H9 (cell line): ENCODE measurements around the gene VEZF1. TPM values are rescaled to one million over a fixed set of nuclear protein-coding genes. Genes with fewer than 3 reads are reported as not detected.

ENCODE experiments used
- DNase-seq: peaks from one replicate; pipeline ENCODE4 v3.0.0-alpha.2; 2017
- H2AFZ ChIP-seq: one replicate; pipeline ENCODE4 v1.6.1; 2013; ENCODE audit warnings: mild to moderate bottlenecking, low read length, control low read depth, moderate library complexity
- H2AK5ac ChIP-seq: 2 replicates; pipeline ENCODE4 v1.6.1; 2013; ENCODE audit warnings: low read length, control low read depth, mixed read lengths; ENCODE audit not compliant: insufficient read length
- H2BK120ac ChIP-seq: one replicate; pipeline ENCODE4 v1.6.1; 2013; ENCODE audit warnings: low read depth, mild to moderate bottlenecking, low read length, control low read depth, inconsistent platforms; ENCODE audit not compliant: poor library complexity, severe bottlenecking
- H2BK12ac ChIP-seq: 2 replicates; pipeline ENCODE4 v1.6.1; 2013; ENCODE audit warnings: low read length, control low read depth, mixed read lengths, low read depth; ENCODE audit not compliant: insufficient read length
- H2BK15ac ChIP-seq: 2 replicates; pipeline ENCODE4 v1.6.1; 2013; ENCODE audit warnings: low read depth, low read length, control low read depth
- H2BK20ac ChIP-seq: one replicate; pipeline ENCODE4 v1.6.1; 2013; ENCODE audit warnings: low read depth, mild to moderate bottlenecking, low read length, control low read depth, inconsistent platforms; ENCODE audit not compliant: poor library complexity, severe bottlenecking
- H2BK5ac ChIP-seq: 2 replicates; pipeline ENCODE4 v1.6.1; 2013; ENCODE audit warnings: low read length, control low read depth, mixed read lengths; ENCODE audit not compliant: insufficient read length
- H3K14ac ChIP-seq: 2 replicates; pipeline ENCODE4 v1.6.1; 2013; ENCODE audit warnings: low read length, control low read depth; ENCODE audit not compliant: insufficient read depth
- H3K18ac ChIP-seq: 2 replicates; pipeline ENCODE4 v1.6.1; 2013; ENCODE audit warnings: low read depth, mild to moderate bottlenecking, mixed read lengths, low read length, control low read depth; ENCODE audit not compliant: insufficient read length
- H3K23ac ChIP-seq: 2 replicates; pipeline ENCODE4 v1.6.1; 2013; ENCODE audit warnings: low read length, control low read depth, mixed read lengths, low read depth; ENCODE audit not compliant: insufficient read length
- H3K23me2 ChIP-seq: 2 replicates; pipeline ENCODE4 v1.6.1; 2013; ENCODE audit warnings: low read depth, mild to moderate bottlenecking, mixed read lengths, low read length, control low read depth; ENCODE audit not compliant: insufficient read length, poor library complexity, severe bottlenecking
- H3K27ac ChIP-seq: 2 replicates; pipeline ENCODE4 v1.5.1; 2013; ENCODE audit warnings: low read length, control low read depth, mixed read lengths, low read depth; ENCODE audit not compliant: insufficient read length
- H3K27me3 ChIP-seq: 2 replicates; pipeline ENCODE4 v1.6.1; 2013; ENCODE audit warnings: low read length, control low read depth, inconsistent platforms; ENCODE audit not compliant: insufficient read depth
- H3K4ac ChIP-seq: 2 replicates; pipeline ENCODE4 v1.6.1; 2013; ENCODE audit warnings: low read depth, mild to moderate bottlenecking, control low read depth, inconsistent platforms, low read length, moderate library complexity
- H3K4me1 ChIP-seq: 2 replicates; pipeline ENCODE4 v1.6.1; 2013; ENCODE audit warnings: low read length, control low read depth, inconsistent platforms; ENCODE audit not compliant: insufficient read depth
- H3K4me2 ChIP-seq: 2 replicates; pipeline ENCODE4 v1.6.1; 2013; ENCODE audit warnings: low read length, control low read depth, mixed read lengths; ENCODE audit not compliant: insufficient read length, insufficient read depth
- H3K56ac ChIP-seq: 2 replicates; pipeline ENCODE4 v1.6.1; 2013; ENCODE audit warnings: low read depth, mild to moderate bottlenecking, mixed read lengths, low read length, control low read depth; ENCODE audit not compliant: insufficient read length
- H3K79me1 ChIP-seq: 2 replicates; pipeline ENCODE4 v1.6.1; 2013; ENCODE audit warnings: low read depth, mild to moderate bottlenecking, moderate library complexity, low read length, control low read depth, inconsistent platforms; ENCODE audit not compliant: insufficient read depth, poor library complexity, severe bottlenecking
- H3K79me2 ChIP-seq: 2 replicates; pipeline ENCODE4 v1.6.1; 2013; ENCODE audit warnings: low read length, control low read depth, inconsistent platforms; ENCODE audit not compliant: insufficient read depth
- H3K9ac ChIP-seq: 2 replicates; pipeline ENCODE4 v1.6.1; 2013; ENCODE audit warnings: low read length, control low read depth, mixed read lengths; ENCODE audit not compliant: insufficient read length; ENCODE audit errors: extremely low read depth
- H3K9me3 ChIP-seq: one replicate; pipeline ENCODE4 v1.6.1; 2013; ENCODE audit warnings: low read depth, low read length, inconsistent platforms; ENCODE audit not compliant: control insufficient read depth
- H3T11ph ChIP-seq: one replicate; pipeline ENCODE4 v1.6.1; 2013; ENCODE audit warnings: mild to moderate bottlenecking, low read length, control low read depth, inconsistent platforms
- H4K20me1 ChIP-seq: one replicate; pipeline ENCODE4 v1.6.1; 2013; ENCODE audit not compliant: control insufficient read depth, insufficient read length, insufficient read depth
- H4K5ac ChIP-seq: 2 replicates; pipeline ENCODE4 v1.6.1; 2013; ENCODE audit warnings: low read depth, mild to moderate bottlenecking, mixed read lengths, low read length, control low read depth; ENCODE audit not compliant: insufficient read length
- H4K8ac ChIP-seq: replicated peaks from 2 replicates; pipeline ENCODE4 v1.6.1; 2013; ENCODE audit warnings: low read length, control low read depth, mixed read lengths, low read depth; ENCODE audit not compliant: insufficient read length
- H4K91ac ChIP-seq: 2 replicates; pipeline ENCODE4 v1.6.1; 2013; ENCODE audit warnings: low read depth, mild to moderate bottlenecking, moderate library complexity, mixed read lengths, low read length, control low read depth; ENCODE audit not compliant: insufficient read length
- H3K27ac Mint-ChIP-seq, 3 experiments: 2 replicates in 2 of 3; 3 replicates in 1 of 3; pipeline ENCODE4 v1.8.0; 2020 to 2021; ENCODE audit warnings: mixed read lengths in 3 of 3, mild to moderate bottlenecking in 1 of 3, moderate library complexity in 1 of 3
- H3K27me3 Mint-ChIP-seq: 2 replicates; pipeline ENCODE4 v1.8.0; 2021; ENCODE audit warnings: low read depth, mild to moderate bottlenecking, moderate library complexity, mixed read lengths
- H3K36me3 Mint-ChIP-seq, 3 experiments: 2 replicates in 2 of 3; 3 replicates in 1 of 3; pipeline ENCODE4 v1.8.0; 2020 to 2021; ENCODE audit warnings: low read depth in 3 of 3, mixed read lengths in 3 of 3; ENCODE audit not compliant: insufficient read depth in 1 of 3
- H3K4me1 Mint-ChIP-seq, 2 experiments: 2 replicates each; pipeline ENCODE4 v1.8.0; 2020; ENCODE audit warnings: mixed read lengths in 2 of 2
- H3K4me3 Mint-ChIP-seq, 2 experiments: 2 replicates in 1 of 2; 3 replicates in 1 of 2; pipeline ENCODE4 v1.8.0; 2020 to 2021; ENCODE audit warnings: mild to moderate bottlenecking in 2 of 2, mixed read lengths in 2 of 2, moderate library complexity in 1 of 2
- H3K9me3 Mint-ChIP-seq, 2 experiments: 2 replicates in 1 of 2; 3 replicates in 1 of 2; pipeline ENCODE4 v1.8.0; 2020; ENCODE audit warnings: mild to moderate bottlenecking in 2 of 2, mixed read lengths in 2 of 2, moderate library complexity in 1 of 2
- CTCF ChIP-seq: fragments of 200-600 bp; sonication (generic); conservative IDR thresholded peaks from 3 replicates; pipeline ENCODE4 v1.8.0; 2021; ENCODE audit warnings: antibody characterized with exemption, mild to moderate bottlenecking
- total RNA-seq: library from RNA; stranded (reverse); gene quantifications from 2 replicates; pipeline ENCODE4 v1.2.1, GENCODE V29; 2021

The VEZF1 gene
- total RNA-seq, 1 experiment from 2014 or later: 58.1 TPM

DNA sequence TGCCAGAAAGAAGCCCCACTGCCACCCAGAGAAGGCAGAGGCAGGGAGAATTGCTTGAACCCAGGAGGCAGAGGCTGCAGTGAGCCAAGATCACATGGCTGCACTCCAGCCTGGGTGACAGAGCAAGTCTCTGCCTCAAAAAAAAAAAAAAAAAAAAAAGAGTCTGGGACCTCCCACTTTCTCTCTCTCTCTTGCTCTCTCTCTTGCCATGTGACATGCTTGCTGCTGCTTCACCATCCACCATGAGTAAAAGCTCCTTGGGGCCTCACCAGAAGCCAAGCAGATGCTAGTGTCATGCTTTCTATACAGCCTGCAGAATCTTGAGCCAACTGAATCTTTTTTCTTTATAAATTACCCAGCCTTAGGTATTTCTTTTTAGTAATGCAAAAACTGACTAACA lies 40.5 kb upstream of the VEZF1 start:
- no peak for DNase-seq
- Mint-ChIP-seq H3K36me3 (peaks cover 2 to 15% (median 3%) of the 10 kb centered on the region in 3 experiments; a peak in 5 of 7 replicates), H3K4me3 (no peak overlapping the region), H3K9me3 (peaks cover 11 to 17% of the 10 kb centered on the region in 2 experiments), H3K27me3 (peaks cover 6% of the 10 kb centered on the region), H3K4me1 (peaks cover 12 to 13% of the 10 kb centered on the region in 2 experiments), H3K27ac (no peak overlapping the region)
- Histone ChIP-seq H2BK20ac (no peak overlapping the region), H2AFZ (no peak overlapping the region), H4K5ac (no peak overlapping the region), H3K4ac (no peak overlapping the region), H2BK120ac (no peak overlapping the region), H3K4me1 (peaks cover 3% of the 10 kb centered on the region; the same call in 1 of the 2 replicates), H3T11ph (no peak overlapping the region), H3K79me1 (no peaks in the 10 kb centered on the region), H3K79me2 (no peaks in the 10 kb centered on the region), H3K14ac (no peak overlapping the region), H3K9ac (no peak overlapping the region), H3K23me2 (no peaks in the 10 kb centered on the region), H3K18ac (no peak overlapping the region), H3K56ac (no peak overlapping the region), H3K9me3 (no peaks in the 10 kb centered on the region), H3K27me3 (no peaks in the 10 kb centered on the region), H4K20me1 (no peaks in the 10 kb centered on the region), H3K23ac (no peak overlapping the region), H2BK12ac (no peak overlapping the region), H2BK5ac (no peak overlapping the region), H3K27ac (no peak overlapping the region), H4K91ac (no peak overlapping the region), H2AK5ac (no peak overlapping the region), H2BK15ac (no peak overlapping the region), H3K4me2 (no peak overlapping the region), H4K8ac (no peak overlapping the region)
- TF ChIP-seq CTCF: no peak
